ENCODE data around the gene RPS4Y1. TPM values are rescaled to one million over a fixed set of nuclear protein-coding genes. Genes with fewer than 3 reads are reported as not detected.
"Not testable (repeated sequence)": the region's sequence is repeated elsewhere in the genome, so short reads cannot be mapped to it uniquely, and the experiment has no call there.

Gene RPS4Y1
- 45.5 and 51.5 TPM in 2 replicates for total RNA-seq (2014; rRNA removed; shearing (Covaris generic))

DNA sequence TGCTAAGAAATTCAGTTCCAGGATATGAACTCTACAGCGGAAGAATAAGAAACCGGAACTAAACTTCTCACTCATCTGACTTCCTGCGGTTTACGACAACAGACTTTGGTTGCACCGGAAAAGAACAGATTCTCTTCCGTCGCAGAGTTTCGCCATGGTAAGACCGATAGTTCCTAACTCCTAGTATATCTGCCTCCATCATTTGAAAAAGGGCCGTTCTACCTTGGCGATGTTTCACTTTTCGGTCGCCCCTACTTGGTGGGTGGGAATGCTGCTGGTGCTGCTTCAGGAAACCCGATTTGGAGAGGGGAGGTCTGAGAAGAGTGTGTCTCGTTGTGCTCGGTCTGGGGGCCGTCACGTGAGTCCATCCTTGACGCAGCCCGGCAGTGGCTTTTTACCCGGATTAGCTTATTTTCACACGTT, at the start of gene RPS4Y1:
RPS4Y1 (plus strand) TSS at position 132 of the 423 bp plus-strand sequence; CDS start at position 155, 23 bp downstream.
- DNase-seq (ENCODE audit: low read depth) = peak; percentile 14

DNA sequence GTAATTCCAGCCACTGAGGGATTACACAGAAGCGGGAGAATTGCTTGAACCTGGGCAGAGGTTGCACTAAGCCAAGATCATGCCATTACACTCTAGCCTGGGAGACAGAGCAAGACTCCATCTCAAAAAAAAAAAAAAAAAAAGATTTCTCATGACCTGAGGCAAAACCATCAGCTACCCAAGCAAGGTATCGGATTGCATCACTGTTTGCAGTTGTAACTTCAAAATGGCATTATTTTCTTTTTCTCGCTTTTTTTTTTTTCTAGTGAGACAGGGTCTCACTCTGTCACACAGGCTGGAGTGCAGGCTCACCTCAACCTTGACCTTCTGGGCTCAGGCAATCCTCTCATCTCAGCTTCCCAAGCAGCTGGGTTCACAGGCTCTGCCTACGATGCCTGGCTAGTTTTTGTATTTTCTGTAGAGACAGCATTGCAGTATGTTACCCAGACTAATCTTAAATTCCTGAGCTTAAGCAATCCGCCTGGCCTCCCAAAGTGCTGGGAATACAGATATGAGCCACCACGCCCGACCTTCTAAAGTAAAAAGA, 44.4 kb upstream of the RPS4Y1 start:
- no peak for DNase-seq (ENCODE audit: low read depth)

DNA sequence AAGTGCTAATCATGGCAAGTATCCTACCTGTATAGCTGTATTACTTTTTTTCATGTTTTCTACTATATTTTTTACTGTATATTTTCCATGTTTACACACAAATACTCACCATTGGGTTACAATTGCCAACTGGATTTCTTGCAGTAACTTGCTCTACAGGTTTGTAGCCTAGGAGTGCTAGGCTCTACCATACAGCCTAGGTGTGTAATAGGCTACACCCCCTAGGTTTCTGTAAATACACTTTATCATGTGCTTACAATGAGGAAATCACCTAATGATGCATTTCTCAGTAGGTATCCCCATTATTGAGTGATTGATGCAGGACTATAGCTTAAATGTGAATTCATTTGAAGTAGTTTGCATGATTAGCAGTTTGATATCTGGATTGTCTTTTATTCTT, 43.4 kb upstream of the RPS4Y1 start:
- DNase-seq (ENCODE audit: low read depth) = no peak

DNA sequence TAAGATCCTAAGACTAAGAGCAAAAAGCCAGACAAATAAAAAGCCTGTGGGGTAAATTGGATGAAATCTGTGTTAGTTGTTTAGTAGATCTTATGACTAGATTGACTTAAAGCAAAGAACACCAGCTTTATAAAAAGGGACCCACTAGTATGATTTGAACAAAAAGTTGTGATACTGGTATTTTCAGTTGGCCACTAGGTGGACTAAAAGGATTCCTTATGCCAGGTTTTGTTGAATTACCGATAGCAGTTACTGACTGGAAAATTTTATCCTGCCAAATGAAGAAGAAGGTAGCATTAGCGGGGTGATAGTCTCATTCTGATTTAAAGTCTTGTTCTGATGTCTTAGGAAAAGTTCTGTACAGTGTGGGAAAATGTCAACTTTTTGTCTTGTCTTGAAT, 41.2 kb upstream of the RPS4Y1 start:
- no peak for DNase-seq (ENCODE audit: low read depth)

DNA sequence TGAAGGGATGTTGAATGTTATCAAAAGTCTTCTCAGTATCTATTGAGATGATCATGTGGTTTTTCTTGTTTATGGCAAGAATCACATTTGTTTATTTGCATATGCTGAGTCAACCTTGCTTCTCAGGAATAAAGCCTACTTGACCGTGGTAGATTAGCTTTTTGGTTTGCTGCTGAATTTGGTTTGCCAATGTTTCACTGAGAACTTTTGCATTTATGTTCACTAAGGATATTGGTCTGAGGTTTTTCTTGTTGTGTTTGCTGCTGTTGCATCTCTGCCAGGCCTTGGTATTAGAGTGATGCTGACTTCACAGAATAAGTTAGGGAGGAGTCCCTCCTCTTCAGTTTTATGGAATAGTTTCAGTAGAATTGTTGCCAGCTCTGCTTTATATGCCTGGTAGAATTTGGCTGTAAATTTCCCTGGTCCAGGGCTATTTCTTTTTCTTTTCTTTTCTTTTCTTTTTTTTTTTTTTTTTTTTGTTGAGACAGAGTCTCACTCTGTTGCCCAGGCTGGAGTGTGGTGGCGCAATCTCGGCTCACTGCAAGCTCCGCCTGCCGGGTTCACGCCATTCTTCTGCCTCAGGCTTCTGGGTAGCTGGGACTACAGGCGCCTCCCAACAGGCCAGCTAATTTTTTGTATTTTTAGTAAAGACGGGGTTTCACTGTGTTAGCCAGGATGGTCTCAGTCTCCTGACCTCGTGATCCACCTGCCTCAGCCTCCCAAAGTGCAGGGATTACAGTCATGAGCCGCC, 24.1 kb upstream of the RPS4Y1 start:
- DNase-seq (ENCODE audit: low read depth) = not testable (repeated sequence)

DNA sequence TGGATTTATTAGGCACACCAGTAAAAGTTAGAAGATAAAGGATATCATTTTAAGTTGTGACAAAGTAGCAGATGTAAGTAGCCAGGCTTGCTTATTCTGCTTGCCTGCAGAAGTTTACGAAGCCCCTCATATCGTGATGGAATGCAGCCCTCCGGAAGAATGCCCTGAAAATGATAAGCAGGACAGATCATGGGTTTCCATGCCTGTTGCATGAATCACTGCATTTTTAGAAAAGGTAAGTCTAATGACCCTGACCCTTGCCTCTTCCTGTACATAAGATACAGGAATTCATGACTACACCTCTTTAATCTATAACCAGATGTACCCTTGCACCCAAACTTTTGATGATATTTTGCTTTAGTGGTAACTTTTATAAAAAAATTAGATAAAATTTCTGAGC, 16.9 kb upstream of the RPS4Y1 start:
- DNase-seq (ENCODE audit: low read depth) = no peak

DNA sequence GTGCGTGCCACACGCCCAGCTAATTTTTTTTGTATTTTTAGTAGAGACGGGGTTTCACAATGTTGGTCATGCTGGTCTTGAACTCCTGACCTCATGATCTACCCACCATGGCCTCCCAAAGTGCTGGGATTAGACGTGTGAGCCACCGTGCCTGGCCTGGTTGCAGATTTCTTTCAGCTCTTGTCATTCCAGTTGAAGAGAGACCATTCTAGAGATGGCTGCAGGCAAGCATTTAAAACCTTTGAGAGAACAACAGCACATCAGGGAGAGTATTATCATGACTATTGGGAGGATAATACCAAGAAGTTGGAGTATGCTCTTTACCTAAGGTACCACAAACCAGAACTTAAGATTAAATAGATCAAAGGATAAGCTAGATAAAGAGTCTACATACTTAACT, 12.9 kb upstream of the RPS4Y1 start:
- DNase-seq (ENCODE audit: low read depth) = no peak

DNA sequence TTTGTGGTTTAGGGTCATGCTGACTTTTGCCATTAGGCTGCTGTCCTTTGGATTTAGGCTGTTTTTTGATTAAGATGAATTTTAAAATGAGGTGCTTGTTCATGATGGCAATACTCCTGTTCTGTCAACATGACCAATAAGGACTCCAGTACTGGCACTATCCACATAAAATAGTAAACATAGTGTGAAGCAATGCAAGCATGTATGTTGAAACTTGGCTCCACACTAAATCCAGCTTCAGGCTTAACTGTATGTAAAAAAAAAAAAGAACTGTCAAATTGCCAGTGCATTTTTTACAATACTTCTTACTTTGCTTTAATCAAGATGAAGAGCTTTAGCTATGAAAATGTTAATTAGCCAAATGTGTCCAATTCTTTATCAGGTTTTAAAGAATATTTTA, 6.2 kb upstream of the RPS4Y1 start:
- DNase-seq (ENCODE audit: low read depth) = no peak

DNA sequence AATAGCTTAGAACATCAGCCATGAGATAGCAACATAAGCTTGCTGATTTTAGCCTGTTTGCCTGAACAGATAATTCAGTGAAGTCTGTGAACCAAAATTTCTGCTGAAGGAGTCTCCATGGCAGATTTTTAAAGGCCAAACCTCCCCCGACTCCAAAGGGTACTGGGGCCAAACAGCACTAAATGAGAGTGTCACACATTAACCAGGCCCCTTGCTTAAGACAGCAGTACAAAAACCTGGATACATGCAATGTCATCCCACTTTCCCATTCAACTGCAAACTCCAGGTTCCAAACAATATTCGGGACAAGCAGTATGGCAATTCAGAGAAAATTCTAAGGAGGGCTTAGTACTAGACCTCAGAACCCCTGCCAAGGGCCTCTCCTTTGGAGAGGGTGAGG, 4.3 kb upstream of the RPS4Y1 start:
- no peak for DNase-seq (ENCODE audit: low read depth)

DNA sequence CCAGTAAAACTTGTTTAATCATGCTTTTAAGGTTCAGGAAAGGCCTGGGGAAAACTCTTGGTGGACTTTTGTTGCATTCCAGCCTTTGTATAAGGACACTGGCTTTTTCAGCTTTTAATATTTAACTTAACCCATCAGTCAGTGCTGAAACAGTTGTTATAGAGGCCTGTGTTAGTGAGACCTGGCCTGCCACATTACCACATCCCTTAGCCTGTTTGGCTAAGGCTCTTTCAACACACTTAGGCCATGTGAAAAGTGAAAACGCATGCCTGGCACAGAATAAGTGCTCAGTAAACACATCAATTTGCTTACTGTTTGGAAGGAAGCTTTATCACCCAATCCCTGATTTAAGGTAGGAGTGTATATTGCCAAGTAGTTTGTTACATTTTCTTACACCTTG, 3.5 kb upstream of the RPS4Y1 start:
- no peak for DNase-seq (ENCODE audit: low read depth)

DNA sequence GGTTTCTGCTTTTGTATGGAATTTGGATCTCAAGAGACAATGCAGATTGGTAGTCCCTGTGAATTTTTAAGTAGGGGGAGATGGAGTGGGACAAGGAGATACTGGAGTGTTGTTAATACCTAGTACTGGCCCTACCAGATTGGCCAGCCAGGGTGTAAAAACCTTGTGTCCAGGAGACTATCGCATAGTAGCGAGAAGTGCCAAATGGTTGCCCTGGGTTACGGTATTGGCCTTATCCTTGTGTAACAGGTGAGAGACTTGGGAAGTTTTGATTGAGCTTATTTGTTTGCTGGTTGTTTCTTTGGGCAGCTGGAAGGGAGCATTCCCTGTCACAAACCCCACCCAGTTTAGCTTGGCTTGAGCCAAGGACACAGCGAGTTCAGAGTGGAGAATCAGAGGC, 5.4 kb downstream of the RPS4Y1 start:
- no peak for DNase-seq (ENCODE audit: low read depth)

DNA sequence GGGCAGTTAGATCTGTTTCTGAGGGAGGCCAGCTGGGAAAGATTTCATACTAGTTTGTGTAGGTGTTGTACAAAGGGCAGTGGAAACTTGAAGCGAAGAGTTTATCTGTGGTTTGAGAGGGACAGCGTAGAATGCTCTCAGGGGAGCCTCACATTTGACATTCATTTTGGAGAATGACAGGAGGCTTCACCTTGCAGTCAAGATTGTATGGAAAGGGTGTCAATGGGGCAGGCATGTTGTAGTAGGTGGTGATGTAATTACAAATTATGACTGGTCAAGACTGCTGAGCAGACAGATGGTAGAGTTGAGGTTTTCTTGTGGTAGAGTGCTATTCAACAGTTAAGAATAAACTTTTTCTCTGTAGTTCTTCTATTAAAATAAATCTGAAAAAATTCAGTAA, 7.0 kb downstream of the RPS4Y1 start:
- DNase-seq (ENCODE audit: low read depth) = no peak

DNA sequence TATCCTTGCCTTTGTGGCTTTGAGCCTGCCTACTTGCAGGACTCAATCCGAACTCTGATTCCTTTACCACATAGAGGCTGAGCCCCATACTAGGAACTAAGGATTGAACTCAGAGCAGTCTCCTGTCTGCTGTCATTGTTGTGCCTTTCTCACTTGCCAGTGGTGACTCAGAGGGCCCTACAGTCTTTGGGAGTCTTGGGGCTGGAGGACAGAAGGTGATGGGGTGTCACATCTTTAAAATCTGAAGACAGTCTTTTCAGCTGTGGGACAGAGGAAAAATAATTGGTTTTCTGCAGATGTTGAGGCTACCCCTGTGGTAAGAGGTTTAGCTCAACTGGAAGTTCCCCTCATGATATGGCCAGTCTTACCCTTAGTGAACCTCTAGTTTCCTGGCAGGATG, 8.0 kb downstream of the RPS4Y1 start:
- DNase-seq (ENCODE audit: low read depth) = no peak

DNA sequence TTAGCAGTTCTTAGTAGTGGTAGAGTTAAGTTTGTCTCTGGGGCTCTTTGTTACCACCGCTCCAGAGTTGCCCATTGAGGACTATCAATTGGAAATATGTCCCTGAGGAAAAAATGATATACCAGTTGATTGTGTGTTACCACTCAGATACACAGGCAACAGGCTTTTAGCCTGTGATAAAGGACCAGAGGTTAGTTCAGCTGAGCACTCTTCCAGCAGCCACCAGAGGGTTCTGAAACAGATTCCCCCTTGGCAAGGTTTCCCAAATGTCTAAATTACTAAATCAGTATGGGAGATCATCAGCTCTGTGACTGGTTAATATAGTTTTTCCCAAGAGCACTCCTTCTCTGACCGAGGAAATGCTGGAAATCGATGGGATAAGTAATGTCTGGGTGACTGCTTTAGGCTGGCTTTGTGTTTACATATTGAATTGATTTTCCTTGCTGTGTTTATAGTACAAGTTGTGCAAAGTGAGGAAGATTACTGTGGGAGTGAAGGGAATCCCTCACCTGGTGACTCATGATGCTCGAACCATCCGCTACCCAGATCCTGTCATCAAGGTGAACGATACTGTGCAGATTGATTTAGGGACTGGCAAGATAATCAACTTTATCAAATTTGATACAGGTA, 12.9 kb downstream of the RPS4Y1 start:
- DNase-seq (ENCODE audit: low read depth) = no peak

DNA sequence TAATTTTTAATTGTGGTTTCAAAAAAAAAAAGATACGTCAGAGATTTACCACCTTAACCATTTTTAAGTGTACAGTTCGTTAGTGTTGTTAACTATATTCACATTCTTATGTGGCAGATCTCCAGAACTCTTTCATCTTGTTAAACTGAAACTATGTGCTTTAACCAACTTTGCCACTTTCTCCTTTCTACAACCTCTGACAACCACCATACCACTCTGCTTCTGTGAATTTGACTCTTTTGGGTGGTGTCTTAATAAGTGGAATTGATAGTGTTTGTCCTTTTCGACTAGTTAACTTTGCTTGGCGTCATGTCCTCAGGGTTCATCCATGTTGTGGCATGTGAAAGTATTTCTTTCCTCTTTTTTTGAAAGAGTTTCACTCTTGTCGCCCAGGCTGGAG, 15.7 kb downstream of the RPS4Y1 start:
- DNase-seq (ENCODE audit: low read depth) = no peak

DNA sequence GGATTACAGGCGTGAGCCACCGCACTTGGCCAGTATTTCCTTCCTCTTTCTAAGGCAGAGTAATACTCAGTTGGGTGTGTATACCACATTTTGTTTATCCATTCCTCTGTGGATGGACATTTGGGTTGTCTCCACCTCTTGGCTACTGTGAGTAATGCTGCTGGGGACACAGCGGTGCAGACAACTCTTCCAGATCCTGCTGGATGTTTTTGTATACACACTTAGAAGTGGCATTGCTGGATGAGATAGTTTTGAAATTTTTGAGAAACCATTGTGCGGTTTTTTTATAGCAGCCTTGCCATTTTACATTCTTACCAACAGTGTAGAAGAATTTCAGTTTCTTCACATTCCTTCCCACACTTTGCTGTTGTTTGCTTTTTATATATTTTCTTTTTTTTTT, 16.3 kb downstream of the RPS4Y1 start:
- DNase-seq (ENCODE audit: low read depth) = peak; percentile 1

DNA sequence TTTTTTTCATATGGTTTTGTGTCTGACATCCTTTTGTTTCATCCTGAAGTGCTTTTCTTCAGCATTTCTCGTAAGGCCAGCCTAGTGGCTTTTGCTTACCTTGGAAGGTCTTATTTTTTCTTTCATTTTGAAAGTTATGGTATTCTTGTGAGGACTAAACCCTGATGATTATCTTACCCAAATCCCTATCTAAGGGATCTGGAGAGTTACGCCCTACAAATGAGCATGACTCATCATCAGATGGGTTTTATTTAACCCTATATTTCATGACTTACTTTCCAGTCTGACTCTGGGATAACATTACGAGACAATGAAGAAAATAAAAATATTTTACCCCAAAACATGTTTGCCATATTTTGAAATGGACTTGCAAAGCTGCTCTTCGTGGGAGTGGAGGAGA, 18.4 kb downstream of the RPS4Y1 start:
- peak; percentile 0 for DNase-seq (ENCODE audit: low read depth)

DNA sequence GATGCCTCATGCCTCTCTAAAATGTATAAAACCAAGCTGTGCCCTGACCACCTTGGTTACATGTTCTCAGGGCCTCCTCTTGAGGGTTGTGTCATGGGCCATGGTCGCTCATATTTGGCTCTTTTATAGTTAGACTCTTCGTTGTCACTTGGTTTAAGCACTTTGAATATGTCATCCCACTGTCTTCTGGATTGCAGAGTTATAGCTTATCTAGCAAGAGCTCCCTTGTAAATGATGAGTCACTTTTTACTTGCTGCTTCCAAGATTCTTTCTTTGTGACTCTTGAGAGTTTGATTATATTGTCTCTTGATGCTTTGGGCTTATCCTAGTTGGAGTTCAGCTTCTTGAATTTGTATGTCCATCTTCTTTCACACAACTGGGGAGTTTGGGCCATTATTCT, 19.1 kb downstream of the RPS4Y1 start:
- DNase-seq (ENCODE audit: low read depth) = peak; percentile 20

DNA sequence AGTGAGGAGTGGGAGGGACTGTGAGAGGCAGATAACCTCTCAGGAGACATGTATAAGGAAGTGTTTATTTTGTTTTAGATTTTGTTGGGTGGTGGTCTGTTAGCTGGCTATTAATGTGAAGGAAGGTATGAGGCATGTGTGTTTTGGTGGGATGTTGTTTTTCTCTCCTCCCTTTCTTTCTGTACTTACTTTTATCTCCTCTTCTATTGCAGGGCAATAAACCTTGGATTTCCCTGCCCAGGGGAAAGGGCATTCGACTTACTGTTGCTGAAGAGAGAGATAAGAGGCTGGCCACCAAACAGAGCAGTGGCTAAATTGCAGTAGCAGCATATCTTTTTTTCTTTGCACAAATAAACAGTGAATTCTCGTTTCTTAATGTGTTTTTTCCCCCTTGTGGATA, 25.2 kb downstream of the RPS4Y1 start:
- no peak for DNase-seq (ENCODE audit: low read depth)

DNA sequence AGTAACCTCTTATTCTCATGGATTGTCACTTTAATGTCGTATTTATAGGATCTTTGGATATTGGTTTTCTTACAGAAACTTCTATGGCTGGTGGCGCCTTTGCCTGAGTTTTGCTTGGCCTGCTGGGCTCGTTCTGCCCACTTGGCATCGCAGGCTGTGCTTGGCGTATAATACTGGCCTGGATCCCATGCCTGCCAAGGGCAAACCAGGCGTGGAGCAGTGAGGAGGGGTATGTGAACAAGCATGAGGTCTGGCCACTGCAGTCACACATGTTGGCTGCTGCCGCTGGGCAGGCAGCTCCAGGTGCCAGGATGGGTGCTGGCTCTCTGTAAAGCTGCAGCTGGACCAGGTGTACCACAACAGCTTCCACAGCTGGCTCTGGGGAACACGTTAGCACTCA, 26.1 kb downstream of the RPS4Y1 start:
- no peak for DNase-seq (ENCODE audit: low read depth)

DNA sequence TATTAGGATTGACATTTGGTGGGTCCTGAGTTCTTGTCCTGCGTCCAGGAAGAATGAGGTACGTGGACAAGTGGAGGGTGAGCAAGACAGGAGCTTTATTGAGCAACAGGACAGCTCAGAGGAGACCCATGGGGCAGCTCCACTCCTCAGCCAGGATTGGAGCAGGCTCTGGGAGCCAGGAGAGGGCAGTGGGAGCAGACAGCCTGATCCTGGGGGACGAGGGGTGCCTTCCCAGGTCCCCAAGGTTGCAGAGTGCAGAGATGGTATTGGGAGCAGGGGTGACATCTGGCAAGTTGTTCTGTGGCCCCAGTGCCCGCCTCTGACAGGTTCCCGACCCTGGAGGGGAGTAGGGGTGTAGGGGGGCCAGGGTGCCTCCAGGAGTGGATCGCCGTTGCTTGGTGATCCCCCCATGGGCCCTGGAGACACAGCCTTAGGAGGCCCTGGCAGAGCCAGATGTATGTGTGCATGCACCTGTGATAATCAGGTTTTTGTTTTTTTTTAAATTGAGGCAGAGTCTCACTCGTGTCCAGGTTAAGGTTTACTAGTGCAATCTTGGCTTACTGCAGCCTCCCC, 26.7 kb downstream of the RPS4Y1 start:
- no peak for DNase-seq (ENCODE audit: low read depth)

DNA sequence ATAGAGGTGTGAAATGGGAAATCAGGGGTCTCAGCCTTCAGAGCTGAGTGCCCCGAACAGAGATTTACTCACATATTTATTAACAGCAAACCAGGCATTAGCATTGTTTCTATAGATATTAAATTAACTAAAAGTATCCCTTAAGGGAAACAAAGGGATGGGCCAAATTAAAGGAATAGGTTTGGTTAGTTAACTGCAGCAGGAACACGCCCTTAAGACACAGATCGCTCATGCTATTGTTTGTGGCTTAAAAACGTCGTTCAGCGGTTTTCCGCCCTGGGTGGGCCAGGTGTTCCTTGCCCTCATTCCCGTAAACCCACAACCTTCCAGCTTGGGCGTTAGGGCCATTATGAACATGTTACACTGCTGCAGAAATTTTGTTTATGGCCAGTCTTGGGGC, 30.8 kb downstream of the RPS4Y1 start:
- DNase-seq (ENCODE audit: low read depth) = not testable (repeated sequence)

DNA sequence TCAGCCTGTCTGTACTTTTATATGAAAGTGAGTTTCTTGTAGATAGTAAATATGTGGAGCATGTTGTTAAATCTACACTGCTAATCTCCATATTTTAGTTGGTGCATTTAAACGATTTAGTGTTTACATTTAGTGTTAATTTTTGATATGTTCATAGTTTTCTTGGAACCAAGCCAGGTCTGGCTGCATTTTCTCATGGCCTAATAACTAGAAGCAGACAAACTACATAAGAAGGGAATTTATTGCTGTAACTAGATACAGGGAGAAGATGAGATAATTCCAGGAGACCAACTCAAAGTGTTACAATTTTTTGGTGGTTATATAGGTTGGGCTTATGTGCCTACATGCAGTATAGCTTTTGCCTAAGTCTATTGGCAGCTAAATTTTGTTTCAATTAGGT, 32.8 kb downstream of the RPS4Y1 start:
- no peak for DNase-seq (ENCODE audit: low read depth)

Data from M059J (cell line).